GM18508 (cell line): Measurements from ENCODE around the gene SLC17A4.

Experiments used
- ATAC-seq: cut with Tn5 transposase; IDR thresholded peaks from one replicate; pipeline ENCODE4 v1.9.1; 2021; ENCODE audit warnings: moderate number of reproducible peaks; ENCODE audit not compliant: insufficient read depth, unreplicated experiment

The SLC17A4 gene

DNA sequence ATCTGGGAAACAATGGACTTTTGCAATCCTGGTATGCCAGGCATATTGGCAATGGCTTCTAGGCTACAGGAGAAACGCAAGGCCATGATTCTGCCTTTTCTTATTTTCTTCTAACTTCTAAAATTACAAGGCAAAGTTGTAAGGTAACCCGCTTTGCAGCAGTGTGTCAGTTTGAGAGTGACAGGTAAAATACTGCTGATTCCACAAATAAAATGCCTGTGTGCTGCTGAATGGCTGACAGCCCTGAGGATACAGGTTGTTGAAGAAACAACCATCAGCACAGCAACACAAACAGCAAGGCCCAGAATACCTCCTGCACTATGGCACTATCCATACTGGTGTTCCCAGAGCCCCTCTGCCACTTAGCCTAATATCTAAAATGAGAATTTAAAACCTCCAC, 40.2 kb downstream of the SLC17A4 start:
- ATAC-seq: no peak

GRCh38 chr6:25801436-25801835, 46.9 kb downstream of the SLC17A4 start:
- ATAC-seq: no peak

GRCh38 chr6:25804804-25805203, 50.3 kb downstream of the SLC17A4 start:
- ATAC-seq: no peak

- ATAC-seq: no peak
Observed at GRCh38 chr6:25815194-25815593, 60.7 kb downstream of the SLC17A4 start.

DNA sequence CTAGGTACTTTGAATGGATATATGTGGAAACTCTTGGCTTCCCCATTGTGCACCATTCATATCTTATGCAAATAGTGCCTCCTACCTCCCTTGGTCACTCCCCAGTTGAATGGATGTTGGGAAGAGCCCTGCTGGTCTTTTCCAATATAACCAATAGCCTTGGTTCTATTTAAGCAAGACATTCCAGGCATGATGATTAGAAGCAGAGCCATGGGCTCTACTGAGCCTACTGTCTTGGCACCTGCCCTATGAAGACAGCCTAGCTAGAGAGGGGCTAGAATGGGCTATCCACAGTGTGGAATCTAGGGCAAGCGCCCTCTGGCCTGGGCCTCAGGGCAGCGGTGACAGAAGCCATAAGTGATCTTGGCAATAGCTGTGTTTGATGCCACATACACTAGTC, 61.7 kb downstream of the SLC17A4 start:
- ATAC-seq: no peak

DNA sequence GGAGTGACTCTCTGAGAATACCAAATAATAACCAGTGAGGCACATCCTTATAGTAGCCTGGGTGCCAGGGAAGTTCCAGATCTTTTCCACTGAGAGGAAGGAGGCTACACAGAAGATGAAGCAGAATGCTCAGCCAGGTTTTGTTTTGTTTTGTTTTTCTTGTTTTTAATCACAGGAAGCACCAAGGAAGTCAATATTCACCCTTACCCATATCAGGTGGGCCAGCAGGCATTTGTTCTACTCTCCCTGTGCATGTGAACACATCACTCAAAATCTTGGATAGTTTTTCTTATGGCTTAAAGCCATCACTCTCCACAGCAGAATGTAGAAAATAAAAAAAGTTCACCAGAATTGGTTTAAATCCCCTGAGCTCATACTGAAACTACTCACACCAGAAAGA, 66.8 kb downstream of the SLC17A4 start:
- no peak for ATAC-seq

GRCh38 chr6:25829375-25829774, 74.8 kb downstream of the SLC17A4 start:
- ATAC-seq: peak; percentile 68

GRCh38 chr6:25830458-25830857, 75.9 kb downstream of the SLC17A4 start:
- no peak for ATAC-seq
